Loucy (cell line): Measurements from ENCODE around the gene ADIRF.

ENCODE experiments used
- H2AFZ ChIP-seq: fragments of 200-600 bp; sonication (generic); 2 replicates; pipeline ENCODE4 v1.6.0; 2016; ENCODE audit warnings: antibody characterized with exemption, mild to moderate bottlenecking, low read length, moderate library complexity
- H3F3A ChIP-seq: fragments of 200-600 bp; 2 replicates; pipeline ENCODE4 v1.6.0; 2016; ENCODE audit warnings: antibody characterized with exemption, low read depth, mild to moderate bottlenecking
- H3K27me3 ChIP-seq: fragments of 200-600 bp; sonication (generic); 2 replicates; pipeline ENCODE4 v1.6.1; 2014; ENCODE audit warnings: low read length, mild to moderate bottlenecking; ENCODE audit not compliant: insufficient read depth, poor library complexity, severe bottlenecking
- H3K36me3 ChIP-seq: fragments of 200-600 bp; sonication (generic); 2 replicates; pipeline ENCODE4 v1.6.1; 2016; ENCODE audit warnings: low read length; ENCODE audit not compliant: insufficient read depth
- H3K4me1 ChIP-seq: fragments of 200-600 bp; sonication (generic); 2 replicates; pipeline ENCODE4 v1.5.1; 2014; ENCODE audit warnings: low read length, mild to moderate bottlenecking; ENCODE audit not compliant: insufficient read depth, poor library complexity, severe bottlenecking
- H3K4me2 ChIP-seq: fragments of 200-600 bp; sonication (generic); 2 replicates; pipeline ENCODE4 v1.6.0; 2014; ENCODE audit warnings: antibody characterized with exemption, low read length, low read depth, mild to moderate bottlenecking; ENCODE audit not compliant: poor library complexity, severe bottlenecking
- H3K4me3 ChIP-seq: fragments of 200-600 bp; sonication (generic); 2 replicates; pipeline ENCODE4 v1.5.1; 2014; ENCODE audit warnings: low read length, mild to moderate bottlenecking, mixed read lengths; ENCODE audit not compliant: poor library complexity, severe bottlenecking
- H3K79me2 ChIP-seq: fragments of 200-600 bp; sonication (generic); 2 replicates; pipeline ENCODE4 v1.6.1; 2014; ENCODE audit warnings: low read length; ENCODE audit not compliant: insufficient read depth
- H3K9ac ChIP-seq: fragments of 200-600 bp; sonication (generic); 2 replicates; pipeline ENCODE4 v1.6.0; 2014; ENCODE audit warnings: mild to moderate bottlenecking, low read depth, low read length, moderate library complexity; ENCODE audit not compliant: poor library complexity, severe bottlenecking
- H3K9me2 ChIP-seq: fragments of 200-600 bp; sonication (generic); replicated peaks from 2 replicates; pipeline ENCODE4 v1.6.1; 2016; ENCODE audit warnings: low read depth, low read length, mixed read lengths
- H3K9me3 ChIP-seq: fragments of 200-600 bp; sonication (generic); 2 replicates; pipeline ENCODE4 v1.6.1; 2014; ENCODE audit warnings: mild to moderate bottlenecking, antibody characterized with exemption, low read length, low read depth; ENCODE audit not compliant: insufficient read depth
- H4K20me1 ChIP-seq: fragments of 200-600 bp; sonication (generic); 2 replicates; pipeline ENCODE4 v1.6.0; 2014; ENCODE audit warnings: antibody characterized with exemption, low read length, mild to moderate bottlenecking; ENCODE audit not compliant: insufficient read depth, poor library complexity, severe bottlenecking
- EZH2phosphoT487 ChIP-seq: fragments of 200-600 bp; IDR thresholded peaks from 2 replicates; pipeline ENCODE4 v1.6.1; 2018; ENCODE audit warnings: antibody characterized with exemption, mild to moderate bottlenecking, moderate library complexity, borderline replicate concordance
- TF ChIP-seq, protein P1 (sequence below): fragments of 200-600 bp; sonication (generic); conservative IDR thresholded peaks from 2 replicates; pipeline ENCODE4 v1.5.1; 2014; ENCODE audit warnings: mild to moderate bottlenecking, antibody characterized with exemption, low read length

The ADIRF gene

DNA sequence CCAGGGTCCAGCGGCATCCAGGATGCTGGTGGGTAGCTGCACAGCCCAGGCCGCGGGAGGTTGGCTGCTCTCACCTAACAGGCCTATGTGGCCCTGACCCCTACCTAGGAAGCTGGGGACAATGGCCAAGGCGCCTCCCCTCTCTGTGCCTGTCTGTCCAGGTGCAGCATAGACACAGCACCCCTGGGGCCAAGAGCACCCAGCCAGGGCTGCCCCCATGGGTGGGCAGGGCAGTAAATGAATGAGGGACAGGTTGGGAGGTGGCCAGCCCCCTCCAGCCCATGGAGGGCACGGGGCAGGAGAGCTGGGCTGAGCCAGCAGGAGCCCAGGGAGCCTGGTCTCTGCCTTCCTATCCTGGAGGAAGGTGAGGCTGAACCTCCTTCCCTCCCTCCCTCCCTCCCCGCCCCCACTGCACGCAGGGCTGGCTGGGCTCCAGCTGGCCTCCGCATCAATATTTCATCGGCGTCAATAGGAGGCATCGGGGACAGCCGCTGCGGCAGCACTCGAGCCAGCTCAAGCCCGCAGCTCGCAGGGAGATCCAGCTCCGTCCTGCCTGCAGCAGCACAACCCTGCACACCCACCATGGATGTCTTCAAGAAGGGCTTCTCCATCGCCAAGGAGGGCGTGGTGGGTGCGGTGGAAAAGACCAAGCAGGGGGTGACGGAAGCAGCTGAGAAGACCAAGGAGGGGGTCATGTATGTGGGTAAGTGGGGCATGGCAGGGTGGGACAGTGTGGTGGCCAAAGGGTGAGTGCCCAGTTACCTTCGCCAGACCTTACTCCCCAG is 10.0 kb upstream of the ADIRF start, which contains the start of gene SNCG:
SNCG (plus strand) TSS at position 484 of the 785 bp plus-strand sequence; CDS start at position 583, 99 bp downstream.
- Histone ChIP-seq H3K36me3 (no peaks in the 10 kb centered on the region), H3K9me3 (no peaks in the 10 kb centered on the region), H3F3A (no peaks in the 10 kb centered on the region), H3K9ac (no peak within 1 kb of the TSS), H2AFZ (no peak within 1 kb of the TSS; the same call in 1 of the 2 replicates), H3K79me2 (no peaks in the 10 kb centered on the region), H3K4me3 (no peak within 1 kb of the TSS), H3K27me3 (no peaks in the 10 kb centered on the region), H3K9me2 (no peaks in the 10 kb centered on the region), H3K4me2 (no peak within 1 kb of the TSS), H4K20me1 (no peaks in the 10 kb centered on the region), H3K4me1 (peaks cover 6% of the 10 kb centered on the region)
- no peak for TF ChIP-seq EZH2phosphoT487
- TF ChIP-seq, protein P1, sequence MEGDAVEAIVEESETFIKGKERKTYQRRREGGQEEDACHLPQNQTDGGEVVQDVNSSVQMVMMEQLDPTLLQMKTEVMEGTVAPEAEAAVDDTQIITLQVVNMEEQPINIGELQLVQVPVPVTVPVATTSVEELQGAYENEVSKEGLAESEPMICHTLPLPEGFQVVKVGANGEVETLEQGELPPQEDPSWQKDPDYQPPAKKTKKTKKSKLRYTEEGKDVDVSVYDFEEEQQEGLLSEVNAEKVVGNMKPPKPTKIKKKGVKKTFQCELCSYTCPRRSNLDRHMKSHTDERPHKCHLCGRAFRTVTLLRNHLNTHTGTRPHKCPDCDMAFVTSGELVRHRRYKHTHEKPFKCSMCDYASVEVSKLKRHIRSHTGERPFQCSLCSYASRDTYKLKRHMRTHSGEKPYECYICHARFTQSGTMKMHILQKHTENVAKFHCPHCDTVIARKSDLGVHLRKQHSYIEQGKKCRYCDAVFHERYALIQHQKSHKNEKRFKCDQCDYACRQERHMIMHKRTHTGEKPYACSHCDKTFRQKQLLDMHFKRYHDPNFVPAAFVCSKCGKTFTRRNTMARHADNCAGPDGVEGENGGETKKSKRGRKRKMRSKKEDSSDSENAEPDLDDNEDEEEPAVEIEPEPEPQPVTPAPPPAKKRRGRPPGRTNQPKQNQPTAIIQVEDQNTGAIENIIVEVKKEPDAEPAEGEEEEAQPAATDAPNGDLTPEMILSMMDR, result no peak

DNA sequence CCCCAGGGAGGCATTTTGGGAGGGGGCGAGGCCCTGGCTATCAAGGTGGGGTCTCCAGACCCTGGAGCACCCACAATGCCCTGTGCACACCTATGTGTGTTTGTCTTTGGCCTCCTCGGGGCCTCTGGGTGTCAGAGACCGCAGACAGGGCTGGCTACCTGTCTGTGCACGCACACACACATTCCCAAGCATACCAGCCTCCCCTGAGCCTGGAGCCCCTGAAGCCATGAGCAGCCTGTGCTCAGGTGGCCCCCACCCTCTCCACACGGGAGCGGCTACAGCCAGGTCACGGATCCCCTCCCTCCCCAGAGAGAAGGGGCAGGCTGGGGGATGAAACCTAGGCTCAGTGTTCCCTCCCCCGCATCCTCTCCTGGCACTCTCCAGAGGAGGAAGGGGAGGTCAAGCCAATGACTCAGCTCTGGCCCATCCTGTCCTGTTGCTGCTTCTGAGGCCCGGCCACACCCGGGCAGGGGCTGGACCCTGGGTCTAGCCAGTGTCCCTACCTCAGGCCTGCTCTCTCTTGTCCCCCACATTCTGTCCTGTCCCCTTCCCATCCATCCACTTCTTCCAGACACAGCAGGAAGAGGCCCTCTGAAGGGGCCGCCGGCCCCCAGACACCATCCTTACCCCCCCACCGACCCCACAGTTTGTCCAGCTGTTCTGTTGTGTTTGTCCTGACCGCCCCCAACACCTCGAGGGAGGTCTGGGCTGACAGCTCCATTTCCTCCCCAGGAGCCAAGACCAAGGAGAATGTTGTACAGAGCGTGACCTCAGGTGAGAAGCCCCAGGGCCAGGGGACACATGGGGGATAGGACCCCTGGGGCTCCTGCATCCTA is 9.2 kb upstream of the ADIRF start:
- H3F3A ChIP-seq, result no peaks in the 10 kb centered on the region
- H3K4me3 ChIP-seq, result no peak overlapping the region
- H3K4me1 ChIP-seq, result peaks cover 6% of the 10 kb centered on the region
- no peaks in the 10 kb centered on the region for H3K36me3 ChIP-seq
- H4K20me1 ChIP-seq, result no peaks in the 10 kb centered on the region
- no peak overlapping the region for H3K4me2 ChIP-seq
- no peaks in the 10 kb centered on the region for H3K9me3 ChIP-seq
- no peaks in the 10 kb centered on the region for H3K79me2 ChIP-seq
- no peaks in the 10 kb centered on the region for H3K9me2 ChIP-seq
- no peak overlapping the region for H3K9ac ChIP-seq
- H3K27me3 ChIP-seq, result no peaks in the 10 kb centered on the region
- TF ChIP-seq, protein P1, result no peak
- TF ChIP-seq EZH2phosphoT487, result no peak
- H2AFZ ChIP-seq, result no peak overlapping the region

DNA sequence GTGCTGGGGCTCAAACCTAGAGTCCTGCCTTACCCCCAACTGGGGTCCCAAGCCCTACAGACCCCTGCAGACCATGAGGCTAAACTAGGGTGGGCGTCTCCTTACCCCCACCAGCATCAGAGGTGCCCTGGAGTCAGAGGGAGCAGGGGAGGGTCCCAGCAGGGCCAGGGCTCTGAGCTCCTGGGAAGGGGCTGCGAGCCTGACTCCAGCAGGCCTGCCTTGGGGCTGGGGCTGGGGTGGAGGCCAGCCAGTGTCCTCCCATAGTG is 8.6 kb upstream of the ADIRF start:
- no peak for TF ChIP-seq EZH2phosphoT487
- TF ChIP-seq, protein P1, result no peak

More for the DNA sequence above, 8.6 kb upstream of the ADIRF start:
- Histone ChIP-seq H3K36me3 (no peaks in the 10 kb centered on the region), H2AFZ (no peak overlapping the region), H3K4me2 (no peak overlapping the region), H3K9me3 (no peaks in the 10 kb centered on the region), H3K4me3 (no peak overlapping the region), H4K20me1 (no peaks in the 10 kb centered on the region), H3K9me2 (no peaks in the 10 kb centered on the region), H3K79me2 (no peaks in the 10 kb centered on the region), H3K9ac (no peak overlapping the region), H3K27me3 (no peaks in the 10 kb centered on the region), H3F3A (no peaks in the 10 kb centered on the region), H3K4me1 (peaks cover 6% of the 10 kb centered on the region)
